GF-D8 (cell line): ENCODE data around the gene ANO8.
A peak's percentile ranks its signal among the peaks of the same experiment; 100 is the strongest.
"Not testable (repeated sequence)": the region's sequence is repeated elsewhere in the genome, so short reads cannot be mapped to it uniquely, and the experiment has no call there.

ENCODE experiments used
- DNase-seq: peaks from one replicate; lab custom pipeline; 2025; lab: John Stamatoyannopoulos, UW

Gene ANO8

GRCh38 chr19:17292301-17293074, 42.2 kb downstream of the ANO8 start:
- DNase-seq, result peak; percentile 49

- no peak for DNase-seq
Measured at GRCh38 chr19:17289489-17289888, 45.2 kb downstream of the ANO8 start.

GRCh38 chr19:17286752-17287151, 47.9 kb downstream of the ANO8 start:
- no peak for DNase-seq

DNA sequence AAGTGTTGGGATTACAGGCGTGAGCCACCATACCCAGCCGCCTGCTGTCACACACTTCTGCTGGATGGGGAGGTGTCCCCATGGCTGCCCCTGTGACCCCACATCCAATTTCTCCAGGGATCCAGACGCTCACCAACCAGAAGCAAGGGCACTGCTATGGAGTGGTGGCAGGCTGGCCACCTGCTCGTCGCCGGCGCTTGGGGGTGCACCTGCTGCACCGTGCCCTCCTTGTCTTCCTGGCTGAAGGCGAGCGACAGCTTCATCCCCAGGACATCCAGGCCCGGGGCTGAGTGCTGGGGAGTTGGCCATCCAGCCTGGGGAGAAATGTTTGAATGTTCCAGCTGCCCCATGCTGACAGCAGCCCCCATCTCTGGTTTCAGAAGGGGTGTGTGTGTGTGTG, 48.4 kb downstream of the ANO8 start:
- DNase-seq, result no peak

DNA sequence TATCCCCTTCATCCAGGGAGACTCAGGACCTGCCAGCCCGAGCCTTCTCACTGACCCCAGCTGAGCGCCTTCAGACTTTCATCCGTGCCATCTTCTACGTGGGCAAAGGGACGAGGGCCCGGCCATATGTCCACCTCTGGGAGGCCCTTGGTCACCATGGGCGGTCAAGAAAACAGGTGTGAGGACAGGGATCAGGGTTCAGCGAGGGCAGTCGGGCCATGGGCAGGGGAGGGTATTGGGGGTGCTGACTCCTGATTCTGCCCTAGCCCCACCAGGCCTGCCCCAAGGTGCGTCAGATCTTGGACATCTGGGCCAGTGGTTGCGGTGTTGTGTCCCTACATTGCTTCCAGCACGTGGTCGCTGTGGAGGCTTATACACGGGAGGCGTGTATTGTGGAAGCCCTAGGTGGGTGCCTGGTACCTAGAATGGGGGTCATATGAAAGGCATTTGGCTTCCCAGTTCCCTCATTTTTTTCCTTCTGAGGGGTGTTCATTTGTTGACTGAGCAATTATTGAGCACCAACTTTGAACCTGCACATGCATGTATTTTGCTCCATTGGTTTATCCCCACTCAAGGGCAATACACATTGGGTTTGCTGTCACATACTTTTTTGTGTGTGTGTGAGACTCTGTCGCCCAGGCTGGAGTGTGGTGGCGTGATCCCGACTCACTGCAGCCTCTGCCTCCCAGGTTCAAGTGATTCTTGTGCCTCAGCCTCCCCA, 49.1 kb downstream of the ANO8 start:
- no peak for DNase-seq

DNA sequence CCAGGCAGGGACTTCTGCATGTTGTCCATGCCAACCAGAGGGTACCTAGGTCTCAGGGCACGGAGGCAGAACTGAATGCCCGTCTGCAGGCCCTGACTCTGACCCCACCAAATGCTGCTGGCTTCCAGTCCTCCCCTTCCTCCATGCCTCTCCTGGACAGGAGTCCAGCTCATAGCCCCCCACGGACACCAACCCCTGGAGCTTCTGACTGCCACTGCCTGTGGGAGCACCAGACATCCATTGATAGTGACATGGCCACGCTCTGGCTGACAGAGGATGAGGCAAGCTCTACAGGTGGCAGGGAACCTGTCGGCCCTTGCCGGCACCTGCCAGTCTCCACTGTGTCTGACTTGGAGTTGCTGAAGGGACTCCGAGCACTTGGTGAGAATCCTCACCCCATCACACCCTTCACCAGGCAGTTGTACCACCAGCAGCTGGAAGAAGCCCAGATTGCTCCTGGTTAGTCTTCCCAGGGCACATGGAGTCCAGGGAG, 51.1 kb downstream of the ANO8 start:
- no peak for DNase-seq

DNA sequence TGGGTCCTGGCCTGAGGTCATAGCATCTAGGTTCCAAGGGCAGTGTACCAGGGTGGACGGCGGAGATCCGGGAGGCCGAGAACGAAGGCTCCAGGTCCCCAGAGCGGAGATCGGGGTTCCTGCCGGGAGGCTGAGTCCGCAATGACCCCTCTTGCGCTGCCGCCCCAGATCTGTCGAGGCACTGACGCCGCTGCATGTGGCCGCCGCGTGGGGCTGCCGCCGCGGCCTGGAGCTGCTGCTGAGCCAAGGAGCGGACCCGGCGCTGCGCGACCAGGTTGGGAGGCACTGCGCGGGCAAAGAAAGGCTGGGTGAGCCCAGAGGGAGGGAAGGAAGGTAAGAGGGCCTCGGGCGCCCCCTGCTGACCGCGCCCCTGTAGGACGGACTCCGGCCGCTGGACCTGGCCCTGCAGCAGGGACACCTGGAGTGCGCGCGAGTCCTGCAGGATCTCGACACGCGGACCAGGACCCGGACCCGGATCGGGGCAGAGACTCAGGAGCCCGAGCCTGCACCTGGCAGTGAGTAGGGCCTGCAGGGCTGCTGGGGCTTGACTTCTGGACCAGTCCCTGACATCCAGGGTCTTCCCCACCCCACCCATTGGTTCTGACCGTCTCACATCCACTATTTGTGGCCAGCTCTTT, 52.0 kb downstream of the ANO8 start:
- peak; percentile 49 for DNase-seq

DNA sequence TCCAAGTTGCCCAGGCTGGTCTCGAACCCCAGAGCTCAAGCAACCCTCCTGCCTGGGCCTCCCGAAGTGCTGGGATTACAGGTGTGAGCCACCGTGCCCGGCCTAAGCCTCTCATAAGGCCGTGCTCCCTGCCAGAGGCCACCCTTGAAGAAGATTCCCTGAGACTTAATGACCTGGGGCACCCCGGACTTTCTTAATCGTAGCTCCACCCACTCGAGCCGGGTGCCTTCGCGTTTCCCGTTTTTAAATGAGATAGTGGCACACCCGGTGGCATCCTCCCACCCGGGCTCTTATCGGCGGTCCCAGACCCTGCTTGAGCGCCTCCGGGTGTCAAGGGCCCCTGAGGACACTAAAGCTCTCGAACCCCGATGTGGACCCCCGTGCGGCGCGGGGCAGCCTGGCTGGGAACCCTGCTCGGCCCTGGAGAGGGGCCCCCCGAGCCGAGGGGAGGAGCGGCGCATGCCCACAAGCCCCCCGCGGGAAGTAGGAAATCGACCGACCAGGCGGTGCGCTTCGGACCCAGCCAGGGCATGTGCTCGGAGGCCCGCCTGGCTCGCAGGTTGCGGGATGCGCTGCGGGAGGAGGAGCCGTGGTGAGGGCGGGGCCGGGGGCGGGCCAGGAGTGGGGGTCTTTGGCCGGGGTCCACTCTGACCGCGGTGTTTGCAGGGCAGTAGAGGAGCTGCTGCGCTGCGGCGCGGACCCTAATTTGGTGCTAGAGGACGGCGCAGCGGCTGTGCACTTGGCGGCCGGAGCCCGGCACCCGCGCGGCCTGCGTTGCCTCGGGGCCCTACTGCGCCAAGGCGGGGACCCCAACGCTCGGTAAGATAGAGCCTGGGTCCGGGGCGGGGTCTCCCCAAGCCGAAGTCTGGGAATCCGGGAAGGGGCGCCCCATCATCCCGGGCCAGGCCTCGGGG, 53.0 kb downstream of the ANO8 start, which contains the start of gene ANKLE1:
TSS of gene ANKLE1 (plus strand) at position 511 of the 914 bp plus-strand sequence. CDS start at position 531, 20 bp downstream.
- DNase-seq, result peak; percentile 77

DNA sequence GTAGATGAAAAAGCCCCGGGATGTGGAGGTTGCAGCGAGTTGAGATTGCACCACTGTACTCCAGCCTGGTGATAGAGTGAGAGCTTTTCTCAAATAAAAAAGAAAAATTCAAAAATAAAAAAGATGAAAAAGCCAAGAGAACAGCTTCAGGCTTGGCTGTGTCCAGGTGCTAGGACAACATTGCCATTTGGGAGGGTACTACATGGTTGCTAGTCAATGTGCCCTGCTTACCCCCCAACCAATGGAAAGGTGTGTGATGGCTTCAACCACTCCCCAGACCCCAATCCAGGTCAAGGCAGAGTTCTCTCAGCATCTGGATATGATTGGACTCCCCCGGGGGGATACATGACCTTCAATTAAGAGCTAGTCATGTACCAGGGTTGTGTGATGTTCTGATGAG, 55.2 kb downstream of the ANO8 start:
- no peak for DNase-seq

- no peak for DNase-seq
Measured at GRCh38 chr19:17275441-17276175, 59.0 kb downstream of the ANO8 start.

- DNase-seq, result not testable (repeated sequence)
Measured at GRCh38 chr19:17274892-17275291, 59.8 kb downstream of the ANO8 start.
